LNCaP clone FGC (cell line): ENCODE data around the gene PBX1.

Experiments
- DNase-seq: peaks from one replicate; pipeline ENCODE4 v3.0.0-alpha.2; 2011; ENCODE audit warnings: low read depth
- H3K4me3 ChIP-seq: 2 replicates; pipeline ENCODE4 v1.5.1; 2011; ENCODE audit warnings: mild to moderate bottlenecking, low read depth, low read length, control low read depth
- TF ChIP-seq, protein P1 (sequence below): IDR thresholded peaks from 2 replicates; pipeline ENCODE4 v1.5.1; 2012; ENCODE audit warnings: mild to moderate bottlenecking; ENCODE audit not compliant: control insufficient read depth, insufficient read depth; ENCODE audit errors: extremely low read depth

The PBX1 gene

GRCh38 chr1:164772635-164773034, 213.7 kb downstream of the PBX1 start:
- no peak overlapping the region for H3K4me3 ChIP-seq
- peak; percentile 26 for DNase-seq
- TF ChIP-seq, protein P1, sequence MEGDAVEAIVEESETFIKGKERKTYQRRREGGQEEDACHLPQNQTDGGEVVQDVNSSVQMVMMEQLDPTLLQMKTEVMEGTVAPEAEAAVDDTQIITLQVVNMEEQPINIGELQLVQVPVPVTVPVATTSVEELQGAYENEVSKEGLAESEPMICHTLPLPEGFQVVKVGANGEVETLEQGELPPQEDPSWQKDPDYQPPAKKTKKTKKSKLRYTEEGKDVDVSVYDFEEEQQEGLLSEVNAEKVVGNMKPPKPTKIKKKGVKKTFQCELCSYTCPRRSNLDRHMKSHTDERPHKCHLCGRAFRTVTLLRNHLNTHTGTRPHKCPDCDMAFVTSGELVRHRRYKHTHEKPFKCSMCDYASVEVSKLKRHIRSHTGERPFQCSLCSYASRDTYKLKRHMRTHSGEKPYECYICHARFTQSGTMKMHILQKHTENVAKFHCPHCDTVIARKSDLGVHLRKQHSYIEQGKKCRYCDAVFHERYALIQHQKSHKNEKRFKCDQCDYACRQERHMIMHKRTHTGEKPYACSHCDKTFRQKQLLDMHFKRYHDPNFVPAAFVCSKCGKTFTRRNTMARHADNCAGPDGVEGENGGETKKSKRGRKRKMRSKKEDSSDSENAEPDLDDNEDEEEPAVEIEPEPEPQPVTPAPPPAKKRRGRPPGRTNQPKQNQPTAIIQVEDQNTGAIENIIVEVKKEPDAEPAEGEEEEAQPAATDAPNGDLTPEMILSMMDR = no peak

- DNase-seq = no peak
- no peak overlapping the region for H3K4me3 ChIP-seq
- TF ChIP-seq, protein P1 = no peak
These were observed 214.1 kb downstream of the PBX1 start for GRCh38 chr1:164773102-164773501.

DNA sequence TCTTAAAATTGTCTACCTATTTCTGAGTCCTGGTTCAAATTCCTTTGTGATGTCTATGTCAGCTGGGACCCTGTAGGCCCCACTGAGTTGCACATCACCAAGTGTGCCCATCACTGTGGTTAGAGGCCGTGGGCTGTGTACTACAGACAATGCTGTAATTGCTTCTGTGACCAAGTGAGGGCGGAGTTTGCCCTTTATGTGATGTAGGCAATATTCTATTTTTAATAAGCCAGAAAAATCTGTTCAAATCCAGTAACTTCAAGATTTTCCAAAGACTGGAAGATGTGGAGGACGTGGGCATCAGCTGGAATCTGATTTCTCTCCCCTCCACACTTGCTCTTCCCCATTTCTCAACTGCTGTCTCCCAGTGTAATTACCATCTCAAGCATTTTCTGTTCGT, 215.4 kb downstream of the PBX1 start:
- TF ChIP-seq, protein P1 = peak; percentile 26; the same call in 1 of the 2 replicates
- no peak overlapping the region for H3K4me3 ChIP-seq
- no peak for DNase-seq

- H3K4me3 ChIP-seq = no peak overlapping the region
- DNase-seq = no peak
- TF ChIP-seq, protein P1 = no peak
These were observed 216.1 kb downstream of the PBX1 start for GRCh38 chr1:164774819-164775654.

- TF ChIP-seq, protein P1 = no peak
- DNase-seq = no peak
- H3K4me3 ChIP-seq = no peak overlapping the region
These were observed 218.5 kb downstream of the PBX1 start for GRCh38 chr1:164777518-164777917.

DNA sequence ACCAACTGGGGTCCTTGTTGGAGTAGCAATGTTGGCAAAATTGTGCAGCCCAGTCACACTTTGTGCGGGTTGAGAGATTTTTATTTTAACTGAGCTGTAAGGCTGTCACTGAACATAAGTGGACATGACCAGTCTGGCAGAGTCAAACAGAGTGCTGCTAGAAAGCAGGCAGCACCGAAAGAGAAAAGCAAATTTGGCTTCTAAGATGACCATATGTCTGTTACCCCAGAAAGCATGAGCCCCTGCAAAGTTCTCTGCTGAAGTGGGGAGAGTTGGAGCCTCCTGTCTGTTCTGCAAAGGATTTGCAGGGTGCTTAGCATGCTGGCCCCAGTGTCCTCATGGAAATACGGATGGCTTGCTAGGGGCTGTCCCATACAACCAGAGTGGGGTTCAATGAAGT, 220.4 kb downstream of the PBX1 start:
- no peak overlapping the region for H3K4me3 ChIP-seq
- TF ChIP-seq, protein P1 = no peak
- no peak for DNase-seq
